Middle frontal gyrus (tissue), 1 donor: ENCODE data around the gene KRT82.

Source experiments
- DNase-seq: peaks from one replicate; pipeline ENCODE4 v3.0.0-alpha.2; 2015; ENCODE audit warnings: low spot score; ENCODE audit errors: extremely low spot score

The KRT82 gene

DNA sequence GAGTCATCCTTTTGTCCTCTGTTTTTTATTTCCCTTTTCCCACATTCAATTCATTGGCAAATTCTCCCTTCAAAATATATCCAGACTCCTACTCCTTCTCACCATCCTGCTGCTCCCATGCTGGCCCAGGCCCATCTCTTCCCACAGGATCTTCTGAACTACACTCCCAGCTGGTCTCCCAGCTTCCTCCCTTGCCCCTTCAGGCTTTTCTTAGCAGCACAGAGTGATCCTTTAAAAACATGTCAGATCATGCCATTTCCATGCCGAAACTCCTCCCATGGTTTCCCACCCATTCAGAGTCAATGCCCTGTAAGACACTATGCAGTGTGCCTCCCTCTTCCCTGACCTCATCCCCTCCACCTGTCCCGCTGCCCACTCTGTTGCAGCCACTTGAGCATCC lies 18.3 kb downstream of the KRT82 start:
- DNase-seq = no peak

GRCh38 chr12:52385226-52385702 lies 20.9 kb downstream of the KRT82 start, which contains the start of gene KRT84:
TSS of gene KRT84 (minus strand) at chr12:52385652. CDS start at chr12:52385585, 67 bp downstream.
- DNase-seq = no peak

GRCh38 chr12:52383331-52383730 lies 22.8 kb downstream of the KRT82 start:
- DNase-seq = no peak

DNA sequence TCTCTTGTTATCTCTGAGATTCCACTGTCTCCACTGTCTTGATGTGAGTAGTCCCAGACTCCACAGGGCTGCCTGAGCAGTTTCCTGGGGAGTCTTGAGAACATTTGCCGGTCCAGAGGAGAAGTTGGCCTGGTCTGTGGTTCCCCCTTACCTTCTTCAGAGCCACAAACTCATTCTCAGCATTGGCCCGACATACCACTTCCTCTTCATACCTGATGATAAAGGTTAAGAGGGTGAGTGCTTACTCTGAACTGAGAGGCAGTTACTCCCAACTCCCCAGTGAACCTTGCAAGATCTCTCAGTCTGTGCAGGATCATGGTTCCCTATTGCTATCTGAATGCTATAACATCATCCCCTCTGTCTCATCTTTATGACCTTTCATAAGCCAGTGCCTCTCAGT lies 23.3 kb downstream of the KRT82 start:
- no peak for DNase-seq

- DNase-seq = no peak
Observed at GRCh38 chr12:52381206-52381605, 24.9 kb downstream of the KRT82 start.

- no peak for DNase-seq
Observed at GRCh38 chr12:52380271-52380694, 25.9 kb downstream of the KRT82 start.

DNA sequence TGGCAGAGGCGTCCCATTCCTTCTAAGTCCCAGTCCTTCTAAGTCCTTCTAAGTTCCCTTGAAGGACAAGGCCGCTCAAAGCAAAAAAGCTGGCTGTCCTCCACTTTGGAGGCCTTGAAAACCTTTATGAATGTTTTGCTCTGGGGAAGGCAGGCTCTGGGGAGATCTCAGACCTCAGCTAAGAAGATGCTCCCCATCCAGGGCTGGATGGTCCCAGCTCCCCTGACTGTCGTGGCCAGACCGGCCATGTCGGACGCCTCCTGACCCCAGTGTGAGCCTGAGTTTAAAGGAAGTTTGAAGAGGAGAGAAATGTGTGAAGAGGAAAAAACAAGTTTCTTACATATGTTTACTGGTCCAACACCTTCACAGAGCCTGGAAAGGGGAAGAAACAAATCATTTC lies 26.6 kb downstream of the KRT82 start:
- no peak for DNase-seq

DNA sequence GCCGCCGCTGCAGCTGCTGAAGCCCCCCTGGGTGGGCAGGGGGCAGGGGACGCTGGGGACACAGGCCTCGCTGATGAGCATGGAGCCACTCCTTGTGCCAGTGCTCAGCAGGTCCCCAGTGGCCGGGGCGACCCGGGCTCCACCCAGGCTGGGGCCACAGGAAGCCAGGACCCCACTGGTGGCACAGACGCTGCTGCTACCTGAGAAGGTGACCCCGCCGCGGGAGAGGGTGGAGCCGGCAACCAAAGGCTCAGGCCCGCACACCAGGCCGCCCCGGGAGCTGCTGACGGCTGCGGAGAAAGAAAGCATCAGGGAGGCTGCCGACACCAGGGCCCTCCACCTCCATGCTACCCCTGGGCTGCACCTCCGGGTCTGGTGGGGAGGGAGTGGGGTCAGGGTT lies 28.0 kb downstream of the KRT82 start:
- no peak for DNase-seq

- DNase-seq = no peak
Observed at GRCh38 chr12:52377266-52377665, 28.9 kb downstream of the KRT82 start.

DNA sequence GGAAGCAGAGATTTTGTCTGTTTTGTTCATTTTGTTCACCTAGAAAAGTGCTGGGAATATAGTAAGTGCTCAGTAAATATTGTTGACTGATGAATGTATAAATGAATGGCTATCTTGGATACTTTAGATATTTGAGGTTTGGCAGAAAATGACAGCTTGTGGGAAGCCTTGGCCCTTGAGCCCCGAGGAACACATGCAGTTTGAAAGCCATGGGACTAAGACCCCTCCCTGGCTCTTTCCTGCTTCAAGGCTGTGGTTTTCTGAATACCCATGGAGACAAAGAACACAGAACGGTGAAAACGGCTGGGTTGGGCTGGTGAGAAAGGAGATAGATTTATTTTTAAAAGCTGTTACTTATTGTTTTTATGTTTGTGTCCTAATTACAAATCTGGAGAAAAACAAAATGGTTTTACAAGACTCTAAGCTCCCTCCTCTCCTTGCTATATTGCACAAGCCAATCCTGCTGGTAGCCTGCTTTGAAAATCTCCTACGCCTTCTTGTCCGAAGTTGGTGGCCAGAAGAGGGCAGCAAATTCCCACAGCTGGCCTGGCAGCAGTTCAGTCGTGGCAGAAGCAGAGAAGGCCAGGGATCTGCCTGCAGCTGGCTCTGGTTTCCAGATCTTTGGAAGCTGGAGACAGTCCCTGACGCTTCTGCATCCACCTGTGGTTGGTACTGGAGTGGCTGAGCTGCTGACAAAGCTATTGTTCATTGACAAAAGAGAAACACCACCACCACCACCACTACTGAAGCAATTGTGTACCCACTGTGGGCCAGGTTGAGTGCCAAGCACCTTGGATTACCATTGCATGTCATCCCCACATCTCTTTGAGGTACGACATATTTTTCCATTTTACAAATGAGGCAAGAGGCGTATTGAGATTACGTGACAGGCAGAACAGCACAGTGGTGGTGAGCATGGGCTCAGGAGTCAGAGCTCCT lies 33.6 kb downstream of the KRT82 start:
- peak; percentile 62 for DNase-seq

- no peak for DNase-seq
Observed at GRCh38 chr12:52371716-52372115, 34.4 kb downstream of the KRT82 start.

- no peak for DNase-seq
Observed at GRCh38 chr12:52370926-52371608, 35.1 kb downstream of the KRT82 start.

GRCh38 chr12:52369809-52370208 lies 36.3 kb downstream of the KRT82 start:
- DNase-seq = no peak

- DNase-seq = no peak
Observed at GRCh38 chr12:52369211-52369610, 36.9 kb downstream of the KRT82 start.

GRCh38 chr12:52368508-52368907 lies 37.6 kb downstream of the KRT82 start:
- DNase-seq = no peak

DNA sequence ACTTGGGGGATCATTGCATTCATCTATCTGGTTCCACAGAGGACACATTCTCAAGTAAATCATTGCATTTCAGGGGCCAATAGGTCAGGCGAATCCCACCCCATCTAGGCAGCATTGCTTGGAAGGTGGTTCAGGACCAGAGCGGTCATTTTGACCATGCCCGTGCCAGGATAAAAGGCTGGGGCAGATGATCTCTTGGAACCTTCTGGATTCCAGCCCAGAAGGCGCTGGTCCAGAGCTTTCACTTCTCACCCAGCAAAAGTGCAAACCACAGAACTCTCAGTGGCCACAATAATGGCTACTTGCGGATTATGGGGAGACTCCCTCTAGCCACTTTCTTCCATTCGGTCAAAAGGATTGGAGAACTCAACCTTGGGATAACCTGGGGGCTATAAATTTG lies 38.3 kb downstream of the KRT82 start:
- DNase-seq = no peak

DNA sequence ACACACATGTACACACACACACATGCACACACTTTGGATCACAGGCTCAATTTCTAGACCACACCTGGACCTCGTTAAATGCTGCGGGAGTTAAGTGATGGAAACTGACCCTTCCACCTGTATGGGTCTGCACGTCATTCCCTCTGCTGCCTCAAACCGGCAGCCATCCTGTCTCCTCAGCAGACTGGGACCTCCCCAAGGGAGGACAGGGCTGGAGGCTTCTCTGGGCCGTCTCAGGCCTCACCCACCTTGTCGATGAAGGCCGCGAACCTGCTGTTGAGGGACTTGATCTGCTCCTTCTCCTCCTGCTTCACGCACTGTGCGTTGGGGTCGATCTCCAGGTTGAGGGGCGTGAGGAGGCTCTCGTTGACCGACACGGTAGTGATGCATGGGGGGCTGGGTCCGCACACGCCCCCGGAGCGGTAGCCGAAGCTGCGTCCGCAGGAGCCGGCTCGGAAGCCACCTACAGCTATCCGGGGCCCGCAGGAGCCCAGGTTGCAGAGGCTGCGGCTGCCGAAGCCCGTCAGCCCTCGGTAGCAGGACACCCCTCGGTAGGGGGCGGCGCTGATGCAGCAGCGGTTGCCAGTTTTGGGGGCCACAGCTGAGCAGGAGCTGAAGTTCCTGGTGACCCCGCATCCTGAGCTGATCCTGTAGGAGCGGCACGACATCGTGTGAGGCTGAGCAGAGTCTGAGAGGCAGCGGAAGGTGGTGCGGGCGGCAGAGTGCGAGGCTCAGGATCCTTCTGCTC lies 39.2 kb downstream of the KRT82 start, which contains the start of gene KRT85:
Gene KRT85 (minus strand): TSS at position 744 of the 748 bp plus-strand sequence. CDS start 76 bp downstream, at position 668.
- no peak for DNase-seq

- no peak for DNase-seq
Observed at GRCh38 chr12:52364901-52365489, 41.1 kb downstream of the KRT82 start.

GRCh38 chr12:52364061-52364460 lies 42.1 kb downstream of the KRT82 start:
- no peak for DNase-seq

DNA sequence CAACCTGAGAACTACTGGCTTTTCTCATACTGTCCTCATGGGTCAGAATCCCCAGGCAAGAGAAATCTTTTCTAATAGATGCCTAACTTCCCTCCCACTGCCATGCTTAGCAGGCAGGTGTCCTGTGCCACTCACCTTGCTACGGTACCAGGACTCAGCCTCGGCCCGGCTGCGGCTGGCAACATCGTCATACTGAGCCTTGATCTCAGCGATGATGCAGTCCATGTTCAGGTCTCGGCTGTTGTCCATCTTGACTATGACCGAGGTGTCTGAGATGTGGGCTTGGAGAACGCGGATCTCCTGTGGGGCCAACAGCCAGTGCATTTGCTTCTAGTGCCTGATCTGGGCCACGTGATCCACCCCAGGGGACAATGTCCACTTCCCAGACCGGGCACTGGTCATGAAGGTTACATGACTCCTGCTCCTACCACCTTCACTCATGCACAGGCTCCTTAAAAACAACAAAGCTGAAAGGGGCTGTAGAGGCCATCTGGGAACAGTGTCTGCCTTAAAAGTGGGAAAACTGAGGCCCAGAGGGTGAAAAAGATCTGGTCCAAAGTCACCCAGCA lies 42.9 kb downstream of the KRT82 start:
- DNase-seq = no peak
